ENCODE data around the gene ADAMTSL3.
"Not testable (repeated sequence)": the region's sequence is repeated elsewhere in the genome, so short reads cannot be mapped to it uniquely, and the experiment has no call there.

DNA sequence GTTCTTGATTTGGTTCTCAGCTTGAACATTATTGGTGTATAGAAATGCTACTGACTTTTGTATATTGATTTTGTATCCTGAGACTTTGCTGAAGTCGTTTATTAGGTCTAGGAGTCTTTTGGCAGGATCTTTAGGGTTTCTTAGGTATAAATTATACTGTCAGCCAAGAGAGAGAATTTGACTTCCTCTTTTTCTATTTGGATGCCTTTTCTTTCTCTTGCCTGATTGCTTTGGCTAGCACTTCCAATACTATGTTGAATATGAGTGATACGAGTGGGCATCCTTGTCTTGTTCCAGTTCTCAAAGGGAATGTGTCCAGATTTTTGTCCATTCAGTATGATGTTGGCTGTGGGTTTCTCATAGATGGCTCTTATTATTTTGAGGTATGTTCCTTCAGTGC is 409.8 kb downstream of the ADAMTSL3 start:
- TF ChIP-seq, protein P1, sequence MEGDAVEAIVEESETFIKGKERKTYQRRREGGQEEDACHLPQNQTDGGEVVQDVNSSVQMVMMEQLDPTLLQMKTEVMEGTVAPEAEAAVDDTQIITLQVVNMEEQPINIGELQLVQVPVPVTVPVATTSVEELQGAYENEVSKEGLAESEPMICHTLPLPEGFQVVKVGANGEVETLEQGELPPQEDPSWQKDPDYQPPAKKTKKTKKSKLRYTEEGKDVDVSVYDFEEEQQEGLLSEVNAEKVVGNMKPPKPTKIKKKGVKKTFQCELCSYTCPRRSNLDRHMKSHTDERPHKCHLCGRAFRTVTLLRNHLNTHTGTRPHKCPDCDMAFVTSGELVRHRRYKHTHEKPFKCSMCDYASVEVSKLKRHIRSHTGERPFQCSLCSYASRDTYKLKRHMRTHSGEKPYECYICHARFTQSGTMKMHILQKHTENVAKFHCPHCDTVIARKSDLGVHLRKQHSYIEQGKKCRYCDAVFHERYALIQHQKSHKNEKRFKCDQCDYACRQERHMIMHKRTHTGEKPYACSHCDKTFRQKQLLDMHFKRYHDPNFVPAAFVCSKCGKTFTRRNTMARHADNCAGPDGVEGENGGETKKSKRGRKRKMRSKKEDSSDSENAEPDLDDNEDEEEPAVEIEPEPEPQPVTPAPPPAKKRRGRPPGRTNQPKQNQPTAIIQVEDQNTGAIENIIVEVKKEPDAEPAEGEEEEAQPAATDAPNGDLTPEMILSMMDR (IDR thresholded peaks at IDR 0.05; ENCODE audit: low read depth, low read length), result not testable (repeated sequence)
- TF ChIP-seq EZH2phosphoT487 (IDR thresholded peaks at IDR 0.05; ENCODE audit: low read depth), result not testable (repeated sequence)
